Neural progenitor cell (in vitro differentiated cells): ENCODE measurements around the gene ANXA1. TPM values are rescaled to one million over a fixed set of nuclear protein-coding genes. Genes with fewer than 3 reads are reported as not detected.

Experiments
- DNase-seq: peaks from one replicate; pipeline ENCODE4 v3.0.0-alpha.2; 2016; ENCODE audit warnings: low spot score
- H2AFZ ChIP-seq: fragments of 200-600 bp; sonication (generic); replicated peaks from 2 replicates; pipeline ENCODE4 v1.6.1; 2016; ENCODE audit warnings: antibody characterized with exemption
- H3F3A ChIP-seq: fragments of 200-600 bp; sonication (generic); 2 replicates; pipeline ENCODE4 v1.6.1; 2016; ENCODE audit warnings: antibody characterized with exemption, low read depth
- H3K27ac ChIP-seq: fragments of 200-600 bp; sonication (generic); 2 replicates; pipeline ENCODE4 v1.5.1; 2016; ENCODE audit warnings: mild to moderate bottlenecking
- H3K27me3 ChIP-seq: fragments of 200-600 bp; sonication (generic); 2 replicates; pipeline ENCODE4 v1.6.1; 2016; ENCODE audit warnings: mild to moderate bottlenecking, moderate library complexity
- H3K36me3 ChIP-seq: fragments of 200-600 bp; sonication (generic); 2 replicates; pipeline ENCODE4 v1.5.1; 2016
- H3K4me1 ChIP-seq: fragments of 200-600 bp; sonication (generic); 2 replicates; pipeline ENCODE4 v1.6.1; 2016; ENCODE audit warnings: mixed run types
- H3K4me2 ChIP-seq: fragments of 200-600 bp; sonication (generic); 2 replicates; pipeline ENCODE4 v1.6.1; 2016
- H3K4me3 ChIP-seq: fragments of 200-600 bp; sonication (generic); 2 replicates; pipeline ENCODE4 v1.5.1; 2016
- H3K79me2 ChIP-seq: fragments of 200-600 bp; sonication (generic); 2 replicates; pipeline ENCODE4 v1.6.1; 2016; ENCODE audit warnings: low read depth
- H3K9ac ChIP-seq: fragments of 200-600 bp; sonication (generic); 2 replicates; pipeline ENCODE4 v1.6.1; 2016
- H3K9me3 ChIP-seq: fragments of 200-600 bp; sonication (generic); 2 replicates; pipeline ENCODE4 v1.5.1; 2016; ENCODE audit warnings: low read depth
- H4K20me1 ChIP-seq: fragments of 200-600 bp; sonication (generic); 2 replicates; pipeline ENCODE4 v1.6.1; 2016; ENCODE audit warnings: low read depth
- H3K27ac Mint-ChIP-seq: 3 replicates; pipeline ENCODE4 v1.8.0; 2021; ENCODE audit warnings: mixed read lengths
- H3K27me3 Mint-ChIP-seq: 2 replicates; pipeline ENCODE4 v1.8.0; 2022; ENCODE audit warnings: low read depth, mild to moderate bottlenecking, inconsistent platforms, moderate library complexity, mixed read lengths; ENCODE audit not compliant: insufficient read depth
- H3K36me3 Mint-ChIP-seq: 3 replicates; pipeline ENCODE4 v1.8.0; 2021; ENCODE audit warnings: mixed read lengths
- H3K4me1 Mint-ChIP-seq: 3 replicates; pipeline ENCODE4 v1.8.0; 2021; ENCODE audit warnings: mixed read lengths
- H3K4me3 Mint-ChIP-seq: 3 replicates; pipeline ENCODE4 v1.8.0; 2021; ENCODE audit warnings: mild to moderate bottlenecking, moderate library complexity, mixed read lengths
- H3K9me3 Mint-ChIP-seq: 3 replicates; pipeline ENCODE4 v1.8.0; 2020; ENCODE audit warnings: mixed read lengths
- CTCF ChIP-seq: fragments of 200-600 bp; sonication (generic); IDR thresholded peaks from 2 replicates; pipeline ENCODE4 v1.5.1; 2017; ENCODE audit warnings: antibody characterized with exemption, mild to moderate bottlenecking
- EZH2 ChIP-seq: fragments of 200-600 bp; sonication (generic); IDR thresholded peaks from 2 replicates; pipeline ENCODE4 v1.6.1; 2017; ENCODE audit warnings: antibody characterized with exemption, mild to moderate bottlenecking, moderate library complexity
- EZH2phosphoT487 ChIP-seq: fragments of 200-600 bp; sonication (generic); IDR thresholded peaks from 2 replicates; pipeline ENCODE4 v1.6.1; 2017; ENCODE audit warnings: antibody characterized with exemption
- total RNA-seq: library from RNA; depleted of rRNA; stranded (reverse); fragments of >200 nt; gene quantifications from 2 replicates; pipeline ENCODE4 v1.2.3, GENCODE V29; 2015; ENCODE audit warnings: low replicate concordance

ANXA1 gene
- total RNA-seq, 1 donor from 2014 or later: 0.47 TPM

- Histone ChIP-seq H3K4me3 (no peak overlapping the region), H3K27ac (no peak overlapping the region), H2AFZ (no peak overlapping the region), H3K4me2 (no peak overlapping the region), H3K79me2 (no peaks in the 10 kb centered on the region), H4K20me1 (no peaks in the 10 kb centered on the region), H3K36me3 (no peaks in the 10 kb centered on the region), H3K9me3 (no peaks in the 10 kb centered on the region), H3F3A (no peaks in the 10 kb centered on the region), H3K27me3 (no peaks in the 10 kb centered on the region), H3K4me1 (peaks cover 9% of the 10 kb centered on the region), H3K9ac (no peak overlapping the region)
- Mint-ChIP-seq H3K36me3 (no peaks in the 10 kb centered on the region), H3K4me1 (peaks cover 13% of the 10 kb centered on the region), H3K27ac (no peak overlapping the region), H3K9me3 (no peaks in the 10 kb centered on the region), H3K27me3 (no peaks in the 10 kb centered on the region), H3K4me3 (no peak overlapping the region)
- DNase-seq: no peak
- TF ChIP-seq EZH2phosphoT487 (no peak), CTCF (no peak), EZH2 (no peak)
Observed at GRCh38 chr9:73202980-73203379, 51.3 kb downstream of the ANXA1 start.

DNA sequence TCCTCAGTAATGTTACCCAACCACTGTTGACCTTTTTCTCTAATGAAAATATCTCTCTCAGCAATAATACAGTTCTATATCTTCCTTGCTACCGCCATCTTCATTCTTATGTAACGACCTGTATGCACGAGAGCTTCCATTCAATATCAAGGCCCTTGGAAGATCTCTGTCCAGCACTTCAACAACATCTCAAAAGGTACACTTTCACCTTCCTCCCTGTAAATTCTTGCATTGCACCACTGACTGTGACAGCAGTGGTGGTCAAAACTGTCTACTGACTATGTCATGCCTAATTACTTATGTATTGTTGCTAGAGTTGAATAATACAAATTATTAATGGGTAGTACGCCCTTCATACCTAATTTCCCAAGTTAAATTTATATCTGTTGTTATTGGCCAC lies 53.3 kb downstream of the ANXA1 start:
- H3K27me3 Mint-ChIP-seq: no peaks in the 10 kb centered on the region
- no peaks in the 10 kb centered on the region for H3K27me3 ChIP-seq

GRCh38 chr9:73206851-73207250 lies 55.2 kb downstream of the ANXA1 start:
- no peaks in the 10 kb centered on the region for H3K9me3 Mint-ChIP-seq
- no peaks in the 10 kb centered on the region for H3K79me2 ChIP-seq
- H4K20me1 ChIP-seq: no peaks in the 10 kb centered on the region
- H3K4me3 ChIP-seq: no peak overlapping the region
- H3K27me3 ChIP-seq: no peaks in the 10 kb centered on the region
- no peaks in the 10 kb centered on the region for H3K36me3 Mint-ChIP-seq
- no peaks in the 10 kb centered on the region for H3F3A ChIP-seq
- H3K4me2 ChIP-seq: no peak overlapping the region
- no peak overlapping the region for H3K4me3 Mint-ChIP-seq
- no peak for TF ChIP-seq EZH2
- TF ChIP-seq CTCF: no peak
- TF ChIP-seq EZH2phosphoT487: no peak
- no peak overlapping the region for H3K9ac ChIP-seq
- no peaks in the 10 kb centered on the region for H3K9me3 ChIP-seq
- no peak overlapping the region for H3K27ac ChIP-seq
- no peaks in the 10 kb centered on the region for H3K36me3 ChIP-seq
- H3K27me3 Mint-ChIP-seq: no peaks in the 10 kb centered on the region
- no peaks in the 10 kb centered on the region for H3K4me1 ChIP-seq
- H3K27ac Mint-ChIP-seq: no peak overlapping the region
- no peak overlapping the region for H2AFZ ChIP-seq
- H3K4me1 Mint-ChIP-seq: peaks cover 2% of the 10 kb centered on the region
- DNase-seq: no peak

More for the DNA sequence above, 53.3 kb downstream of the ANXA1 start:
- H3K9ac ChIP-seq: no peak overlapping the region
- Mint-ChIP-seq H3K36me3 (no peaks in the 10 kb centered on the region), H3K9me3 (no peaks in the 10 kb centered on the region), H3K27ac (no peak overlapping the region), H3K4me1 (peaks cover 13% of the 10 kb centered on the region), H3K4me3 (no peak overlapping the region)
- H3K4me3 ChIP-seq: no peak overlapping the region
- no peaks in the 10 kb centered on the region for H3K9me3 ChIP-seq
- no peak overlapping the region for H2AFZ ChIP-seq
- DNase-seq: no peak
- H3K36me3 ChIP-seq: no peaks in the 10 kb centered on the region
- H3K4me1 ChIP-seq: peaks cover 9% of the 10 kb centered on the region
- H3F3A ChIP-seq: no peaks in the 10 kb centered on the region
- no peaks in the 10 kb centered on the region for H3K79me2 ChIP-seq
- no peak overlapping the region for H3K4me2 ChIP-seq
- no peaks in the 10 kb centered on the region for H4K20me1 ChIP-seq
- H3K27ac ChIP-seq: no peak overlapping the region
- TF ChIP-seq EZH2 (no peak), EZH2phosphoT487 (no peak), CTCF (no peak)
